Stimulated activated CD8-positive, alpha-beta memory T cell treated with anti-CD3 and anti-CD28 coated beads, Interleukin-15, amount 100 ng/mL, for 48 hours (primary cell): ENCODE data around the gene PRKACA.
"Not testable (repeated sequence)": the region's sequence is repeated elsewhere in the genome, so short reads cannot be mapped to it uniquely, and the experiment has no call there.

Experiments used
- DNase-seq, 2 donors: peaks; one replicate each; pipeline ENCODE4 v3.0.0-alpha.2; 2020; ENCODE audit warnings: low read depth in 2 of 2

The PRKACA gene

DNA sequence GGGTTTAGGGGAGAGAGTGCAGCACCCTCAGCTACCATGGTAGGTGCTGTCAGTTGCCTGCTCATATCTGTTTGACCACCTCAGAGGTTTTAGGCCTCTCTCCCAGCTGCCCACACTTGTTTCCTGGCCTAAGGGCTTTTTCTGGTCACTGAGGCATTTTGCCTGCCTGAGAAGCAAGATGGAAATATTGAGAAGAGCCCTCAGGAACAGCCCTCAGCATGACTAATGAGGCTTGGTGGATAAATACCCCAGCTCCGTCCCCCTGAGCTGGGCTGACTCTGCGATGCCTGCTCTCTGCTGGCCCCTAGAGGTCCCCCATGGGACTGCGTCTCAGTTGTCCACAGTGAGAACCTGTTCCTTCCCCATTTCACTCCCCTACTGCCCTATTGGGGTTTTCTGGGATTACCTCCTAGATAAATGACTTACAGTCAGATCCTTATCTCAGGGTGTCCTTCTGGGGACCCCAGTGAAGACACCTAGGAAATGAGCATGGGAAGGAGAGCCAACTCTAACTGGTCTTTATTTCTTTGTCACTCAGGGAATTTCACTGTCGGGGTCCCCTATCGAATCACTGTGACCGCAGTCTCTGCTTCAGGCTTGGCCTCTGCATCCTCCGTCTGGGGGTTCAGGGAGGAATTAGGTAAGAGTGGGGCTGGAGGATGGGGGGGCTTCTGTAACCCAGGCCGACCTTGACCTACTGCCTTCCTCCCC lies 69.0 kb downstream of the PRKACA start:
- DNase-seq = peak; percentile 49 to 55

DNA sequence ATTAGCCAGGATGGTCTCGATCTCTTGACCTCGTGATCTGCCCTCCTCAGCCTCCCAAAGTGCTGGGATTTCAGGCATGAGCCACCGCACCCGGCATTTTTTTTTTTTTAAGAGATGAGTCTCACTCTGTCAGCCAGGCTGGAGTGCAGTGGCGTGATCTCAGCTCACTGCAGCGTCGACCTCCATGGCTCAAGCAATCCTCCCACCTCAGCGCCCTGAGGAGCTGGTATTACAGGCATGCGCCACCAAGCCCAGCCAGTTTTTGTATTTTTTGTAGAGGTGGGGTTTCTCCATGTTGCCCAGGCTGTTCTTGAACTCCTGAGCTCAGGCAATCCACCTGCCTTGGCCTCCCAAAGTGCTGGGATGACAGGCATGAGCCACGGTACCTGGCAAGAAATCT lies 69.7 kb downstream of the PRKACA start:
- not testable (repeated sequence) for DNase-seq

DNA sequence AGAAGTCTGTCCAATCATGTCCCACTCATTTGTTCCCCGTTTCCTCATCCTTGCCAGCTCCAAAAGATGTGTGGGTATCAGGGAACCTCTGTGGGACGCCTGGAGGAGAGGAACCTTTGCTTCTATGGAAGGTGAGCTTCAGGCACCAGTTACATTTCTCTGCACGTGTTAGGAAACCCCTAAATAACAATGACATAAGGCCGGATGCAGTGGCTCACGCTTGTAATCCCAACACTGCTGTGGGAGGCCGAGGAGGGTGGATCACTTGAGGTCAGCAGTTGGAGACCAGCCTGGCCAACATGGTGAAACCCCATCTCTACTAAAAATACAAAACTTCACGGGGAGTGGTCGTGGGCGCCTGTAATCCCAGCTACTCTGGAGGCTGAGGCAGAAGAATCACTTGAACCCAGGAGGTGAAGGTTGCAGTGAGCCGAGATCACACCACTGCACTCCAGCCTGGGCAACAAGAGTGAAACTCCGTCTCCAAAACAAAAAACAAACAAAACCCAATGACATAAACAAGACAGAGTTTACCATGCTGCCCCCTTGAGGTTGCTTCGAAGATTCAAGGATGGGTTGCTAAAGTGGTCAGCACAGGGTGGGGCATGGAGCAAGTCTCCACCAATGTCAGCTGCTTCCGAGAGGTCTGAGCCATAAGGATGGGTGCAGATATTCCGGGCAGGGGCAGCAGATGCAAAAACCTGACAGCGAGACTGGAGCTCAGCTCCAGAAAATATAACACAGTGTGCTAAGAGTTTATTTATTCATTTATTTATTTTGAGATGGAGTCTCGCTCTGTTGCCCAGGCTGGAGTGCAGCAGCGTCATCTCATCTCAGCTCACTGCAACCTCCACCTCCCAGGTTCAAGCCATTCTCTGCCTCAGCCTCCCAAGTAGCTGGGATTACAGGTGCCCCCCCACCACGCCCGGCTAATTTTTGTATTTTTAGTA lies 74.6 kb downstream of the PRKACA start:
- not testable (repeated sequence) for DNase-seq
